T-helper 1 cell treated with Interleukin-12 subunit alpha and Interleukin-12 subunit beta and Interleukin-4 antibody, amounts not matched to agents 30 μg/mL and 1 μg/mL, for 36 hours (primary cell): ENCODE results near the gene C16orf86.

ENCODE experiments used
- H3K27ac Mint-ChIP-seq: one replicate; pipeline ENCODE4 v1.8.0; 2021; ENCODE audit warnings: mild to moderate bottlenecking, mixed read lengths
- H3K27me3 Mint-ChIP-seq: one replicate; pipeline ENCODE4 v1.8.0; 2021; ENCODE audit warnings: low read depth, mixed read lengths
- H3K36me3 Mint-ChIP-seq: one replicate; pipeline ENCODE4 v1.8.0; 2021; ENCODE audit warnings: low read depth, mixed read lengths
- H3K4me1 Mint-ChIP-seq: one replicate; pipeline ENCODE4 v1.8.0; 2021; ENCODE audit warnings: low read depth, mixed read lengths
- H3K4me3 Mint-ChIP-seq: one replicate; pipeline ENCODE4 v1.8.0; 2021; ENCODE audit warnings: mild to moderate bottlenecking, moderate library complexity, mixed read lengths
- H3K9me3 Mint-ChIP-seq: one replicate; pipeline ENCODE4 v1.8.0; 2021; ENCODE audit warnings: mixed read lengths

The C16orf86 gene

DNA sequence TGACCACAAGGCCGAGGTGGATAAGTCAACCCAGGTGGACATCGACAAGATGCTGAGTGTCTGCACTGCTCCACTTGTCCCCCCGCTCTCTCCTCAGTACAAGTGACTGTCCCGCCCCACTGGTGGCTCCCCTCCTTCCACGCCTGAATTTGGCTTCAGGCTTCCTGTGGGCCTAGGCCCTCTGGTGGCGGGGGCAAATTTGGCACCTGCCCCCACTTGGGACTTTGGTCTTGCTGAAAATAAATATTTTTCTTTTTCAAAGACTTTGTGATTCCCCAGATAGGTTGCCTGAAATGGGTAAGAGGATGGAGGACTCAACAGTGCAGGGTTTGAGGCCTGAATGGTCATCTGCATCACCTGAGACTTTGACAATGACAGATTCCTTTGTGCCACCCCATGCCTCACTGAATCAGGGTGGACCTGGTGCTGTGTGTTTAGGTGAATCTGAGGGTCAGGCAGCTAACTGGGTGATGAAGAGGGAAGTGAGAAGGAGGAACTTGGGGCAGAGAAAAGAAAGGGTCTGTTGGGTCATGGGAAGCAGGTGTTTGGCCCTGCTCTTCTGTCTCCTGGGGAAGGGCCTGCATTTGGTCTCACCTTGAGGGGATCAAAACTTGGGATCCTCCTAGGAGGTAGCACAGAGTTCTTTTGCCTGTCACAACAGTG is 2.0 kb downstream of the C16orf86 start:
- Mint-ChIP-seq H3K9me3 (no peaks in the 10 kb centered on the region), H3K36me3 (peaks cover 2% of the 10 kb centered on the region), H3K4me1 (peaks cover 19% of the 10 kb centered on the region), H3K4me3 (peak overlapping the region; percentile 11), H3K27ac (no peak overlapping the region), H3K27me3 (no peaks in the 10 kb centered on the region)

DNA sequence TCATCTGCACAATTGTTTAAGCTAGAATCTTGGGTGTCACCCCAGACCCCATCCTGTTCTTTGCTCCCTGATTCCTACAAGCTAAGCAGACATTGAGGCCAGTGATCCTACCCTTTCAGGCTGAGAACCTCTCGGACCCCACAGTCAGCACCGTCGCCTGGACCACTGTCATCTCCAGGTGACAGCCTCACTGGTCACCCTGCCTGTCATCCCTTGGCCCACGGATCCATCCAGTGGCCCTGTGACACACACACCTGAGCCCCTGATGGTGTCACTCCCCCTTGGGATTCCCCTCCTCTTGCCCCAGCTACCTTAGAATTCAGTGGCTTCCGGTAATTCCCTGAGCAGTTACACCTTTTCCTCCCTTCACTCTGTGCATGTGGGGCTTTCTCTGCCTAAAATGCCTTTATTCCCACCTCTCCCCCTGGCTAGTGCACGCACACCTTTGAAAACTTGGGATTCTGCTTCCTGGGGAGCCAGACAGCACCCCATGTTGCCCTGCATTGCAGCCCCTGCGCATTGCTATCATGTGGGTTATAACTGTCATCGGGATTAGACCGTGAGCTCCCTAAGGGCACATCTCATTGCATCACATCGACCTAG is 3.0 kb downstream of the C16orf86 start:
- H3K4me3 Mint-ChIP-seq = no peak overlapping the region
- no peaks in the 10 kb centered on the region for H3K36me3 Mint-ChIP-seq
- no peaks in the 10 kb centered on the region for H3K9me3 Mint-ChIP-seq
- H3K27ac Mint-ChIP-seq = peak overlapping the region; percentile 8
- H3K27me3 Mint-ChIP-seq = no peaks in the 10 kb centered on the region
- H3K4me1 Mint-ChIP-seq = peaks cover 14% of the 10 kb centered on the region

GRCh38 chr16:67672306-67672705 is 5.7 kb downstream of the C16orf86 start:
- no peaks in the 10 kb centered on the region for H3K27me3 Mint-ChIP-seq
- no peaks in the 10 kb centered on the region for H3K36me3 Mint-ChIP-seq
- H3K27ac Mint-ChIP-seq = no peak overlapping the region
- no peak overlapping the region for H3K4me3 Mint-ChIP-seq
- peaks cover 8% of the 10 kb centered on the region for H3K4me1 Mint-ChIP-seq
- H3K9me3 Mint-ChIP-seq = no peaks in the 10 kb centered on the region

DNA sequence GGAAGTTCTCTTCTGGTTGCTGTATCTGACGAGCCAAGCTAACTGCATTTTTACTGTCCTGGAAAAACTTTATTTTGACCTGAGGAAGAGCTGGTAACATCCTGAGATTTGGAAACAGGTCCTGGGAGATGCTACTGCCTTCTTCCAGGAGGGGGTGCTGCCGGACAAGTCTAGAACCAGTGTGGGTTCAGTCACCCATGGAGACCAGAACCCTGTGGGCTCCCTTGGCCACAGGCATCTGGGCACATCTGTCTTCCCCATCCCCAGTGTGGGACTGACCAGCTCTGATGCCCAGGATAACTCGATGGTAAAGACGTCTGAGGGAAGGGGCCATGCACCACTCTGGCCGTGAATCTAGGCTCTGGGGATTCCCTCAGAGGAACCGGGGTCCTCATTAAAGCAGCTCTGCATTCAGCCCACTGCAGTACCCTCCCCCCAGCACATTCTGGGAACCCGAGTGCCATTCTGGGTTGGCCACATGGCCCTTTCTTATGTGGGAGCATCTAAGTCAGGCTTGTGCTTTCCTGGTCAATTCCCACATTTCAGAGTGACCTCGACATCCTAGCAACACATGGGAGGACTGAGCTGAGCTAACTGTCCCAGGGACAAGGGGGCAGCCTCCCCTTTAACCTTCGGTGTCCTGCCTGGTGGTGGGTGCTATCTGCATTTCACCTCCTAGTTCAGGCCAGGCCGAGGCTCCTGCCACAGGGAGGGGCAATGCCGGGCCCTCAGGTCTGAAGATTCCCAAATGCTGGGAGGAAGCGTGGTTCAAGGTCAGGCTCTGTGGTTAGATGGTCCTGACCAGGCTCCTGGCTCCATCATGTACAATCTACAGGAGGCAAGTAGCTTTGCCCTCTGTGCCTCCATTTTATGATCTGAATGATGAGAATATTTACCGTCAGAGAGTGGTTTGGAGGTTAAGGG is 6.4 kb downstream of the C16orf86 start:
- H3K27me3 Mint-ChIP-seq = no peaks in the 10 kb centered on the region
- H3K27ac Mint-ChIP-seq = no peak overlapping the region
- H3K9me3 Mint-ChIP-seq = no peaks in the 10 kb centered on the region
- H3K36me3 Mint-ChIP-seq = no peaks in the 10 kb centered on the region
- H3K4me1 Mint-ChIP-seq = peaks cover 6% of the 10 kb centered on the region
- H3K4me3 Mint-ChIP-seq = no peak overlapping the region

- no peaks in the 10 kb centered on the region for H3K27me3 Mint-ChIP-seq
- H3K27ac Mint-ChIP-seq = peak overlapping the region; percentile 17
- no peak overlapping the region for H3K4me3 Mint-ChIP-seq
- H3K9me3 Mint-ChIP-seq = no peaks in the 10 kb centered on the region
- H3K4me1 Mint-ChIP-seq = peaks cover 6% of the 10 kb centered on the region
- no peaks in the 10 kb centered on the region for H3K36me3 Mint-ChIP-seq
These were observed 7.3 kb downstream of the C16orf86 start for GRCh38 chr16:67673712-67674580.

DNA sequence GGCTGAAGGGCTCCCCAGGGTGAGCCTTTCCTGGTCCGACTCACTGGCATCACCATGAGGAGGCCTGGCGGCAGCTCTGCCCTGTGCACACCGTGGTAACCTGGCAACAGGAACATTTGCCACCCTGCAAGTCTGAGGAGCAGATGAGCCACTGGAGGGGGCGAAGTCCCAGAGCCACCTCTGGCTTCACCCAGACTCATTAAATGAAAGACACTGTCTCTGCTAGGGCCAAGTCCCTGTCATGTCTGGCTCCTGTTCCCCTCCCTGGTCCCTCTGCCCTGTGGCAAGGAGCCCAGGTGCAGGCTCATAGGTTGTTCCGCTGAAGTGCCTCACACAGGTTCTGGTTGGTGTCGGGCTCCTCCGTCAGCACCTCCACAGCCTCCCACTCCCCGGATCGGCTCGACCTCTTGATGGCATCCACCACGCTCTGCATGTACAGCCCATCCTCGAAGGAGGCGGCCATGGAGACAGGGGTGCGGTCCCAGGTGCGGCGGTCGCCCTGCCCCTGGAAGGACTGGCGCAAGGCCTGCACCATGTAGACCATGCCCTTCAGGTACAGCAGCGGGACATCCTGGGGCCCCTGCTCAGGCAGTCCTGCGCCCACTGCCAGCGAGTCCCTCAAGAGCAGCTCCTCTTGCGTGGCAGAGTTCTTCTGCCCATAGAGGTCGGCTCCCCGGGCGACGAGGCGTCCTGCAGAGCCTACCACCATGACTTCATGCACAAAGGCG is 8.4 kb downstream of the C16orf86 start:
- Mint-ChIP-seq H3K27ac (no peak overlapping the region), H3K9me3 (no peaks in the 10 kb centered on the region)

GRCh38 chr16:67675579-67675935 is 8.9 kb downstream of the C16orf86 start:
- Mint-ChIP-seq H3K27me3 (no peaks in the 10 kb centered on the region), H3K4me3 (no peak overlapping the region), H3K9me3 (no peaks in the 10 kb centered on the region), H3K36me3 (no peaks in the 10 kb centered on the region), H3K27ac (no peak overlapping the region), H3K4me1 (peaks cover 4% of the 10 kb centered on the region)

More for the DNA sequence above, 8.4 kb downstream of the C16orf86 start:
- peaks cover 4% of the 10 kb centered on the region for H3K4me1 Mint-ChIP-seq
- H3K36me3 Mint-ChIP-seq = no peaks in the 10 kb centered on the region
- H3K4me3 Mint-ChIP-seq = no peak overlapping the region
- no peaks in the 10 kb centered on the region for H3K27me3 Mint-ChIP-seq

GRCh38 chr16:67675999-67676398 is 9.4 kb downstream of the C16orf86 start:
- H3K9me3 Mint-ChIP-seq = no peaks in the 10 kb centered on the region
- no peak overlapping the region for H3K4me3 Mint-ChIP-seq
- H3K27me3 Mint-ChIP-seq = no peaks in the 10 kb centered on the region
- H3K4me1 Mint-ChIP-seq = peaks cover 4% of the 10 kb centered on the region
- H3K36me3 Mint-ChIP-seq = no peaks in the 10 kb centered on the region
- no peak overlapping the region for H3K27ac Mint-ChIP-seq

DNA sequence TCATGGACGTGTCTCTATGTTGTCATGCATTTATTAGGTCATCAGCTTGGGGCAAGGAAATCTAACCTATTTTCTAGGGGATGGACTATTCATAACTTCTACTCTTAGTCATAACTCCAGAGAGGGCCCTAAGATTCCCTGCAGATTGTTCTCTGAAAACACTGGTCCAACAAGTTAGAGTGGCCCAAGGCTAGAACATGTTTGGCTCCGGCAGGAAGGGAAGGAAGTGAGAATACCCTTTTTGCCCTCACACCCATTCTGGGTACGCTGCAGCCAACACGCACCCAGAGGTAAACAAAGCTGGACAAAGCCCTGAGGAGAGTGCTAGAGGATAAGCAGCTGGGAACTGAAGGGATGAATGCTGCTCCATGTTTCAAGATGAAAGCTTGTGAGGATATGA is 9.9 kb downstream of the C16orf86 start:
- no peaks in the 10 kb centered on the region for H3K9me3 Mint-ChIP-seq
- H3K4me3 Mint-ChIP-seq = no peak overlapping the region
- H3K27ac Mint-ChIP-seq = no peak overlapping the region
- peaks cover 4% of the 10 kb centered on the region for H3K4me1 Mint-ChIP-seq
- H3K27me3 Mint-ChIP-seq = no peaks in the 10 kb centered on the region
- H3K36me3 Mint-ChIP-seq = no peaks in the 10 kb centered on the region

- peaks cover 4% of the 10 kb centered on the region for H3K4me1 Mint-ChIP-seq
- H3K36me3 Mint-ChIP-seq = no peaks in the 10 kb centered on the region
- H3K4me3 Mint-ChIP-seq = no peak overlapping the region
- H3K9me3 Mint-ChIP-seq = no peaks in the 10 kb centered on the region
- no peak overlapping the region for H3K27ac Mint-ChIP-seq
- H3K27me3 Mint-ChIP-seq = no peaks in the 10 kb centered on the region
These were observed 10.3 kb downstream of the C16orf86 start for GRCh38 chr16:67676939-67677338.

- H3K27ac Mint-ChIP-seq = no peak overlapping the region
- H3K27me3 Mint-ChIP-seq = no peaks in the 10 kb centered on the region
- no peak overlapping the region for H3K4me3 Mint-ChIP-seq
- no peaks in the 10 kb centered on the region for H3K9me3 Mint-ChIP-seq
- H3K4me1 Mint-ChIP-seq = peaks cover 1% of the 10 kb centered on the region
- no peaks in the 10 kb centered on the region for H3K36me3 Mint-ChIP-seq
These were observed 11.1 kb downstream of the C16orf86 start for GRCh38 chr16:67677712-67678111.

GRCh38 chr16:67678354-67679023 is 11.9 kb downstream of the C16orf86 start:
- Mint-ChIP-seq H3K4me1 (no peaks in the 10 kb centered on the region), H3K27me3 (no peaks in the 10 kb centered on the region), H3K36me3 (peaks cover 2% of the 10 kb centered on the region), H3K27ac (no peak overlapping the region), H3K9me3 (no peaks in the 10 kb centered on the region), H3K4me3 (no peak overlapping the region)
